Motor neuron (in vitro differentiated cells): ENCODE measurements around the gene BASP1. TPM values are rescaled to one million over a fixed set of nuclear protein-coding genes. Genes with fewer than 3 reads are reported as not detected.

Source experiments
- ATAC-seq, 8 experiments: fragments of 200-7000 bp; cut with Tn5 transposase; replicated peaks in 6 of 8; 2 replicates each; pipeline ENCODE4 v1.8.0; 2021; ENCODE audit warnings: mild to moderate bottlenecking in 8 of 8, moderate library complexity in 8 of 8
- H3K27ac ChIP-seq, 2 donors: fragments of 250-450 bp; sonication (Bioruptor Pico); 2 replicates each; pipeline ENCODE4 v1.9.0; 2021; ENCODE audit warnings: antibody characterized with exemption in 2 of 2, mild to moderate bottlenecking in 2 of 2, moderate library complexity in 1 of 2
- H3K4me1 ChIP-seq, 2 donors: fragments of 250-450 bp; sonication (Bioruptor Pico); replicated peaks in 1 of 2; 2 replicates each; pipeline ENCODE4 v1.6.1; 2021; ENCODE audit warnings: antibody characterized with exemption in 2 of 2, mild to moderate bottlenecking in 2 of 2, moderate library complexity in 1 of 2
- H3K4me3 ChIP-seq, 5 donors: fragments of 250-450 bp; sonication (Bioruptor Pico); 2 replicates each; pipeline ENCODE4 v1.9.0; 2021; ENCODE audit warnings: antibody characterized with exemption in 5 of 5, mild to moderate bottlenecking in 5 of 5, moderate library complexity in 4 of 5
- WGBS, 10 experiments: fragments of 450-650 bp; shearing (Covaris generic); methylation state at CpG; one replicate each; pipeline ENCODE4 v1.0.0; 2022; 5-methylcytosine and 5-hydroxymethylcytosine counted together
- in situ Hi-C, 9 experiments: fragments of 400-800 bp; cut with MboI; loops; one replicate each; pipeline ENCODE4 v1.15.0; 2021; ENCODE audit warnings: low sequenced_read_pairs in 9 of 9, low pct_unique_long_range_greater_than_20kb in 2 of 9; ENCODE audit not compliant: unreplicated experiment in 9 of 9
- total RNA-seq, 8 experiments: library from RNA; unstranded; fragments of 300-600 nt; gene quantifications; 2 replicates each; pipeline versions ENCODE4 v1.2.3 to v1.2.4, GENCODE V29; 2022

BASP1 gene, protein sequence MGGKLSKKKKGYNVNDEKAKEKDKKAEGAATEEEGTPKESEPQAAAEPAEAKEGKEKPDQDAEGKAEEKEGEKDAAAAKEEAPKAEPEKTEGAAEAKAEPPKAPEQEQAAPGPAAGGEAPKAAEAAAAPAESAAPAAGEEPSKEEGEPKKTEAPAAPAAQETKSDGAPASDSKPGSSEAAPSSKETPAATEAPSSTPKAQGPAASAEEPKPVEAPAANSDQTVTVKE
- total RNA-seq, result 100 to 1,000 TPM in 5 of 8 experiments, 1 to 10 TPM in 1, under 1 TPM in 2; 0.49 to 308 (median 249) TPM

DNA sequence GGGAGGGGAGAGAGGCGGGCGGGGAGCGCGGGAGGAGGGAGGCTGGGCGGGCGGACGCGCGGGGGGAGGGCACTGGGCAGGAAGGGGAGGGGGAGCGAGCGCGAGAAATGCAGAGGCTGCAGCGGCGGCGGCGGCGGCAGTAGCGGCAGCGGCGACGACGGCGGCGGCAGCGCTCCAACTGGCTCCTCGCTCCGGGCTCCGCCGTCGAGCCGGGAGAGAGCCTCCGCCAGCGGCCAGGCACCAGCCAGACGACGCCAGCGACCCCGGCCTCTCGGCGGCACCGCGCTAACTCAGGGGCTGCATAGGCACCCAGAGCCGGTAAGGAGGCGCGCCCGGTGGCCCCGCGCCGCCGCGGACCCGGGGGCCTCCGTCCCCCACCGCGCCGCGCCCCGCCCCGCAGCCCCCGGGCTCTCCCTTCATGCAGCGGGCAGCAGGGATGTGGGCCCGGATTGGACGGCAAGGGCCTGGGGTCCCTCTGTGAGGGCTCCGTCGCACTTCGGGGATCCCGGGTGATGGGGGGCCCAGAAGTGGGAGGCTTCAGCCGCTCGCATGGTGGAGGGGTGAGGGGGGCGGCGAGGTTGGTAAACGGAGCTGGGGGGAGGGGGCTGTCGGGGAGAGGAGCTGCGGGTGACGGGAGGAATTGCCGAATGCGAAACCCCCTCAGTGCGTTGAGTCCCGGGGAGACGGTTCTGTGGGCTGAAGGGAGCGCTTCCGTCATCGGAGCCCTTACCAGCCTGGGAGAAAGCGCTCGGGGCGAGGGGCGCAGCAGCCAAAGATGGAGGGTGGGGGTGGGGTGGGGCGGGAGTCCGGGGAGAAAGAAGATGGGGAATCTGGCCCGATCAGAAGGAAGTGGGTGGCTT is at the start of gene BASP1:
BASP1 (plus strand) TSS at position 139 of the 860 bp plus-strand sequence. CDS start 57,586 bp downstream, outside the sequence.
- in situ Hi-C loops, result loop anchor here (10.0 to 25.0 kb wide), 8 partner anchors 430 to 1097 kb away; no protein-coding TSS in a partner anchor
- WGBS, 10 experiments, result no CpG with 5 or more reads among the region's 89 CpGs

DNA sequence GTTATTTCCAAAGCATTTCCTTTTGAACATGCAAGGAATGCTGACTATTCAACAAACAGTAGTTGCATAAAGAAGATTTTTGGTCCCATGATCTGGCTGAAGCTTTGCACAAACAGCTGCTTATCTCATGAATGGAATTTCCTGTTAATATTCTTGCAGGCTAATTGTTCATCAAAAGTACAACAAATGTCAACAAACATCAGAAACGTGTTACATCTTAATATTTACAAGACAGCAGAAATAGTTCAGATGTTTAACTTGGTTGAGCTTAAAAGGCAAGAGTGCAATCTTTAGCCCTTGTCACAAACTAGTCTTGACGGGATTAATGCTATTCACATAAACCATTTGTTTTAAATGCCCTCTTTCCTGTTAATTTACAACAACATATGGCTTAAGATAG is 47.9 kb upstream of the BASP1 start:
- ATAC-seq, result no peak
- in situ Hi-C loops, result no loop called here
- 0 to 100% (median 77%) methylated on average over 1 to 2 of the region's 2 CpGs; no CpG with 5 or more reads in 2 of the 10 experiments for WGBS, 10 experiments
- no peak overlapping the region for H3K27ac ChIP-seq
- H3K4me1 ChIP-seq, result no peaks in the 10 kb centered on the region
- no peak overlapping the region for H3K4me3 ChIP-seq

More for the DNA sequence above, at the start of gene BASP1:
- peak within 1 kb of the TSS; percentile 86 to 94 (median 93) for H3K4me3 ChIP-seq
- H3K4me1 ChIP-seq, result peaks cover 4 to 21% of the 10 kb centered on the region in 2 donors
- peak in 7 of 8 experiments; percentile 22 to 53 (median 45) for ATAC-seq
- H3K27ac ChIP-seq, result peak within 1 kb of the TSS; percentile 93 to 99

DNA sequence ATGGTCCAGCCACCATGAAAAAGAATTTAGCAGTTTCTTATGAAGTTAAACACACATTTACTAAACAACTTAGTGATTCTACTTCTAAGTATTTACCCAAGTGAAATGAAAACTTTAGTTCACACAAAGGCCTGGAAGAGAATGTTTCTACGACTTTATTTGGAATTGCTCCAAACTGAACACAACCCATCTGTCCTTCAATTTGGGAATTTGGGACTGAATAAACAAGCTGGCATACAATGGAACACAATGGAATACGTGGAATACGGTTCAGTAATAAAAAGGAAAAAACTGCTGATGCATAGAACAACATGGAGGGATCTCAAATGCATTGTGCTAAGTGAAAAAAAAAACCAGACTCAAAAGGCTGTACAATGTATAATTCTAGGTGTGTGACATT is 44.6 kb upstream of the BASP1 start:
- 28 to 94% (median 76%) methylated on average over 1 to 3 of the region's 3 CpGs; no CpG with 5 or more reads in 1 of the 10 experiments for WGBS, 10 experiments
- Histone ChIP-seq H3K4me1 (peaks cover 0 to 1% of the 10 kb centered on the region in 2 donors), H3K27ac (no peak overlapping the region), H3K4me3 (no peak overlapping the region)
- in situ Hi-C loops, result no loop called here
- ATAC-seq, result no peak

DNA sequence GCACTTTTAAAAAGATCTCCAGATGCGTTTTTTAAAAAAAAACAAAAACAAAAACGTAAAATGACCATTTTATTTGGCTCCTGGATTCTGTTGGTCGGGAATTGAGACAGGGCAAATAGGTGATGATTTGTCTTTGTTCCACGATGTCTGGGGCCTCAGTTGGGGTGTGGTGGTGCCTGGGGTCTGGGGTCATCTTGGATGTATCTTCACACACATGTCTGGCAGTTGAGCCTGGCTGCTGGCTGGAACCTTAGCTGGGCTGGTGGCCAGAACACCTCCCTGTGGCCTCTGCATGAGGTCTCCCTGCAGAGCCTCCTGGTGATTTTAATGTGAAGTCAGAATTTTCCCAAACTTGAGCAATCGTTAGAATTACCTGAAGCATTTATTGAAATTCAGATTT is 42.5 kb upstream of the BASP1 start:
- in situ Hi-C loops, result loop anchor here in 7 of 9 experiments (25.0 kb wide), 2 partner anchors 388 to 688 kb away; no protein-coding TSS in a partner anchor
- ATAC-seq, result no peak
- Histone ChIP-seq H3K27ac (no peak overlapping the region), H3K4me1 (peaks cover 0 to 4% of the 10 kb centered on the region in 2 donors), H3K4me3 (no peak overlapping the region)
- WGBS, 10 experiments, result 6 to 100% (median 87%) methylated on average over 1 to 4 of the region's 5 CpGs; no CpG with 5 or more reads in 2 of the 10 experiments

DNA sequence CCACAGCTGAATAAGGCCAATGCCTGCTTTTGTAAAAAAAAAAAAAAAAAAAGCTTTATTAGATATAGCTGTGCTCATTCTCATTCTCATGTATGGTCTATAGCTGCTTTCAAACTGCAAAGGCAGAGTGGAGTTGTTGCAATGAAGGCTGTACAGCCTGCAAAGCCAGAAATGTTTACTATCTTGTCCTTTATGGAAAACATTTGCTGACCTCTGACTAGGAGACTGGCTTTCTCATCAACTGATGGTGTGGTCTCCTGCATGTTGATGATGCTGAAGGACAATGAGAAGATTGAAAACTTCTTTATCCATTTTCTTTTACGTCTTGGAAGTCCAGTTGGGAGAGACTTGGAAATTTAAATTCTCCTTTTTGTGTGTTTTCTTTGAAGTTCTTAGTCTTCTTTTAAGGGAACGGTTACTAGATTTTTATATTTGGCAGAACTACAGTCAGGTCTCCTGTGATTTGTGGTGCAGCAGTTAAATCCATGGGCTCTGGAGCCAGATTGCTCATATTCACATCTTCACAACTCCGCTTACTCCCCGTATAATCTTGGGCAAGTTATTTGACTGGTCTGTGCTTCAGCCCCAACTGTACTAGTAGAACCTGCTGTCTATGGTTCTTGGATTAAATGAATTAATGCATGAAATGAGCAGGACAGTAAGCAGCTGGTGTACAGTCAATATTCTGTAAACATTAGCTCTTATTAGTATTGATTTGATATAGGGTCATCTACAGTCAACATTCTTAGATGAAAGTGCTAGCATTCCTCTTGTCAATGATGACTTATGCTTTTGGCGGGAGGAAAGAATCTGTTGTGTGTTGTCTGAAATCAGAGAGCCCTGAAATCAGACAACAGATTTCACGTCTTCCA is 39.7 kb upstream of the BASP1 start:
- no peak overlapping the region for H3K4me3 ChIP-seq
- in situ Hi-C loops, result loop anchor here in 7 of 9 experiments (25.0 kb wide), 2 partner anchors 390 to 690 kb away; no protein-coding TSS in a partner anchor
- no peak overlapping the region for H3K27ac ChIP-seq
- H3K4me1 ChIP-seq, result peaks cover 0 to 4% of the 10 kb centered on the region in 2 donors
- no peak for ATAC-seq
- WGBS, 10 experiments, result 20 to 100% (median 75%) methylated on average over 1 to 6 of the region's 6 CpGs

DNA sequence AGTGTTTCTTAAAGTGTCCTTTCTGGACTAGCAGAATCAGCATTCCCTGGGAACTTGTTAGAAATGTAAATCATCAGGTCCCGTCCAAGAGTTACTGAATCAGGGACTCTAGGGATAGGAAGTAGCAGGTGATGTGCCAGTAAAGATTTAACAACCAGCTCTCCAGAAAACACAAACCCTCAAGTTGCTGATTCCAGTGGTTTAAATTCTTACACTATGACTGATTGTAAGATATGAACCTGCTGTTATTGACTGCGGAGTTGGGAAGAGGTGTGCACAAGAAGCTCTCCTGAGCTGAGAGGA is 39.1 kb upstream of the BASP1 start:
- H3K4me1 ChIP-seq, result peaks cover 0 to 4% of the 10 kb centered on the region in 2 donors
- H3K27ac ChIP-seq, result no peak overlapping the region
- no peak overlapping the region for H3K4me3 ChIP-seq
- no peak for ATAC-seq
- in situ Hi-C loops, result loop anchor here in 7 of 9 experiments (25.0 kb wide), 2 partner anchors 391 to 691 kb away; no protein-coding TSS in a partner anchor
- WGBS, 10 experiments, result 0 to 100% (median 82%) methylated on average over 1 to 2 of the region's 2 CpGs; no CpG with 5 or more reads in 2 of the 10 experiments

DNA sequence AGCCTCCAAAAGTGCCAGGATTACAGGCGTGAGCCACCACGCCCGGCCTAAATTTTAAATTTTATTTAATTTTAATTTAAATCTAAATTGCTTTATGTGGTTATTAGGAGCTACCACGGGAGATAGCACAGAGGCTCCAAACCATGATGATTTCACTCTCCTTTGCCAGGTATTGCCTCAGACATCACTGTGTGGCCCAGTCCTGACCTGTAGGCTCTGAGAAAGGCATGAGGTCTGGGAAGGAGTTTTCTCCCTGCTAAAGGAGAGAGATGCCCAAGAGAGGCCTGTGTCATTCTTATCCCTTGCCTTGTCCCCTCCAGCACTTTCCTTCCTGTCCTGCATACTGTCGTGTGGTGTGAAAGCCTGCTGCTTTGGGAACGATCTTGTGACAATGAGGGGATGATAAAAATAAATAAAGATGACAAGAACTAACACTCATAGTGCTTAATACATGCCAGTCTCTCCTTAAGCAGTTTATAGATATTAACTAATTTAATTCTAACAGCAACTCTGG is 37.0 kb upstream of the BASP1 start:
- 33 to 100% (median 80%) methylated on average over 1 to 5 of the region's 6 CpGs; no CpG with 5 or more reads in 2 of the 10 experiments for WGBS, 10 experiments
- ATAC-seq, result no peak
- H3K4me3 ChIP-seq, result no peak overlapping the region
- peaks cover 0 to 4% of the 10 kb centered on the region in 2 donors for H3K4me1 ChIP-seq
- H3K27ac ChIP-seq, result no peak overlapping the region
- in situ Hi-C loops, result loop anchor here in 8 of 9 experiments (10.0 to 25.0 kb wide), 4 partner anchors 386 to 693 kb away; no protein-coding TSS in a partner anchor

DNA sequence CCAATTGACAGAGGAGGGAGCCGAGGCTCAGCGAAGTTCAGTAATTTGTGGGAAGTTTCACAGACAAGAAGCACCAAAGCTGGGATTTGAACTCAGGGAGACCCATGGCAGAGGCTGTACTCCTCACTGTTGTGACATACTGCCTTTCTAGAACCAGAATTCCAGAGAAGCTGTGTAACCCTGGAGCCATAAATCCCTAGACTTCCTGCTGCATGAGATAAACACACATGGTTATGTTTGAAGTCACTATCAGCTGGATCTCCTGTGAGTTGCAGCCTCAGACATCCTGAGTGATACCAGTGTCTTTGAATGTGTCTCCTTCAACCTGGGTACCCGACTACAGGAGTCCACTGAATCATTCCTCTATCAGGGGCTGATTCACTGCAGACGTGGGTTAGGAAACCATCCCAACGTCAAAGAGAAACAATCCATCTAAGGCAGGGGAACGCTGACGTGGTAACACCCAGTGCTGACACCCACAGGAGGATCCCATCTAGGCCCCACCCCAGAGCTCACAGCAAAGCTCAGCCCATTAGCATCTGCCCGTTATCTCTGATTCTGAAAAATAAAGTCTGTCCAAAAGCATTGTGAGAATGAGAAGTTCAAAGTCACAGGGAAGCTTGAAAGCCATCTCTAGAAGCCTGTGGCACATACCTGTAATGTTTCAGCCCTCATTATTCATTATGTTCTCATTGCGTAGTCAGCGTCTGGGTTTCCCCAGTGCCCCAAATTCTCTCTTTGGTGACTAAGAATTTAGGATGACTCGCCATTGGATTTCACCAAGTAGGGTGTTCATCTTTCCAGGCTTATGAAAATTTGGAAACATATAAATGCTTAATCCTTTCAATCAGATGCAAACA is 36.3 kb upstream of the BASP1 start:
- peak in 2 of 8 experiments; percentile 53 to 69 for ATAC-seq
- no peak overlapping the region for H3K4me3 ChIP-seq
- in situ Hi-C loops, result loop anchor here in 8 of 9 experiments (10.0 to 25.0 kb wide), 4 partner anchors 386 to 694 kb away; no protein-coding TSS in a partner anchor
- peaks cover 0 to 4% of the 10 kb centered on the region in 2 donors for H3K4me1 ChIP-seq
- WGBS, 10 experiments, result 18 to 100% (median 80%) methylated on average over 1 to 11 of the region's 11 CpGs
- no peak overlapping the region for H3K27ac ChIP-seq

DNA sequence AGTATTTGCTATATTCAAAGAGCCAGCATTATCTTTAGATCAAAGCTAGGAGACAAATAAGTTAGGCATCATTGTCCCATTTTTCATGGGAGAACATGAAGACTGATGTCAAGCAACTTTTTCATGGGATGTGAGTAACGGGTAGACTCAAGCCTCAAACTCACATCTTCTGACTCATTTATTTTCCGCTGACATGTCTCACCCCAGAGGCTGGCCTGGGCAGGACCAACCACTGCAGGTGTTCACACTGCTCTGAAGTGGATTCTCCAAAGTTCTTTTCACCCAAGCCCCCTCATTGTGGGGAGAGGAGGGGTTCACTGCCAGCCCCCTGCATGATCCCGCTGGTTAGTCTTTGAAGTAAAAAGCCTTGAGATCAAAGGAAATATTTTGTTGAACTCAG is 34.9 kb upstream of the BASP1 start:
- 8 to 87% (median 57%) methylated on average over 1 to 3 of the region's 3 CpGs; no CpG with 5 or more reads in 3 of the 10 experiments for WGBS, 10 experiments
- Histone ChIP-seq H3K4me1 (peaks cover 0 to 4% of the 10 kb centered on the region in 2 donors), H3K4me3 (no peak overlapping the region), H3K27ac (no peak overlapping the region)
- ATAC-seq, result no peak
- in situ Hi-C loops, result loop anchor here in 8 of 9 experiments (10.0 to 25.0 kb wide), 4 partner anchors 388 to 695 kb away; no protein-coding TSS in a partner anchor

DNA sequence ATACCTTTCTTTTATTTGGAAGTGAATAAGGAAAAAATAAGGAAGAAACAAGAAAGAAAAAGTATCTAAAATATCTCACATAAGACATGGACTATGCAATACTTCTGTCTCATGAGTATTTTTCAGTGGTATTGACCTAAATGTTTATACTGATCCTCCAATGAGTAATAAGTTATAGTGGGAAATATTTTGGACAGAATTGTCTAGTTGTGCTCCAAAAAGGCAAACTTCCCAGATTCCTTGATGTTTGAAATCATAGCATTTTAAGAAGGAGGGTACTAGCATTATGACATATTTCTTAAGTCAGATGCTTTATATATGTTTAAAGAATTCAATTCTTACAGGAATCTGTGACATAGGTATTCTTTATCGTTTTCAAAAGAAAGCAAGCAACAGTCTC is 34.5 kb upstream of the BASP1 start:
- Histone ChIP-seq H3K4me3 (no peak overlapping the region), H3K27ac (no peak overlapping the region), H3K4me1 (peaks cover 0 to 2% of the 10 kb centered on the region in 2 donors)
- WGBS, 10 experiments, result 13 to 100% (median 83%) methylated on average over 1 of the region's 1 CpG; no CpG with 5 or more reads in 4 of the 10 experiments
- in situ Hi-C loops, result loop anchor here in 8 of 9 experiments (10.0 to 25.0 kb wide), 4 partner anchors 388 to 696 kb away; no protein-coding TSS in a partner anchor
- no peak for ATAC-seq

DNA sequence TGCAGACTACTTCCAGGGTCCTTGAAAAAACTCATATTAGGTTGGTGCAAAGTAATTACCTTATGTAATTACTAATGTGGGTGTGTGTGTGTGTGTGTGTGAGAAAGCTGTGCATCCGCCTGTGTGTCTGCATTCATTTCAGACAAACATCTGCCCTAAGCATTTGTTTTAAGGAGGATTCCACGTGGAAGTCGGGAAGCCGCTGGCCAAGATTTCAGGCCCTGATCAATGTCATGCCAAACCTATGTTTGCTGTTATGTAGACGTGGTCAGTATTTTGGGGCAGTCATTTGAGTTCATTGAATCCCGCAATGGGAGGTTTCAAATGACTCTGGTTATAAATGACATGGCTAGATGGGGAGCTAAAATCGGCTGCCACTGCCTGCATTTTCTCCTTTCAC is 33.6 kb upstream of the BASP1 start:
- 71 to 100% (median 84%) methylated on average over 1 to 5 of the region's 7 CpGs; no CpG with 5 or more reads in 5 of the 10 experiments for WGBS, 10 experiments

More for the DNA sequence above, 33.6 kb upstream of the BASP1 start:
- Histone ChIP-seq H3K27ac (no peak overlapping the region), H3K4me3 (no peak overlapping the region), H3K4me1 (no peaks in the 10 kb centered on the region)
- in situ Hi-C loops, result loop anchor here in 8 of 9 experiments (10.0 to 25.0 kb wide), 4 partner anchors 389 to 697 kb away; no protein-coding TSS in a partner anchor
- ATAC-seq, result no peak
